Hepatocyte (in vitro differentiated cells): ENCODE results near the gene C1GALT1C1. TPM values are rescaled to one million over a fixed set of nuclear protein-coding genes. Genes with fewer than 3 reads are reported as not detected.

ENCODE experiments used
- DNase-seq: peaks from one replicate; pipeline ENCODE4 v3.0.0-alpha.2; 2016; ENCODE audit warnings: low spot score
- H2AFZ ChIP-seq: fragments of 200-600 bp; sonication (generic); 2 replicates; pipeline ENCODE4 v1.6.0; 2016; ENCODE audit warnings: antibody characterized with exemption, mild to moderate bottlenecking
- H3K27ac ChIP-seq: fragments of 200-600 bp; sonication (generic); 2 replicates; pipeline ENCODE4 v1.5.1; 2016; ENCODE audit warnings: mild to moderate bottlenecking
- H3K27me3 ChIP-seq: fragments of 200-600 bp; sonication (generic); 2 replicates; pipeline ENCODE4 v1.6.1; 2016
- H3K36me3 ChIP-seq: fragments of 200-600 bp; sonication (generic); replicated peaks from 2 replicates; pipeline ENCODE4 v1.5.1; 2016; ENCODE audit warnings: low read depth; ENCODE audit not compliant: insufficient read depth
- H3K4me1 ChIP-seq: fragments of 200-600 bp; sonication (generic); 2 replicates; pipeline ENCODE4 v1.5.1; 2016; ENCODE audit warnings: mild to moderate bottlenecking, moderate library complexity; ENCODE audit not compliant: insufficient read depth
- H3K4me2 ChIP-seq: fragments of 200-600 bp; sonication (generic); 2 replicates; pipeline ENCODE4 v1.6.0; 2016
- H3K4me3 ChIP-seq: fragments of 200-600 bp; sonication (generic); 2 replicates; pipeline ENCODE4 v1.5.1; 2016; ENCODE audit warnings: mild to moderate bottlenecking
- H3K79me2 ChIP-seq: fragments of 200-600 bp; sonication (generic); 2 replicates; pipeline ENCODE4 v1.6.0; 2017; ENCODE audit warnings: mild to moderate bottlenecking
- H3K9me2 ChIP-seq: fragments of 200-600 bp; sonication (generic); replicated peaks from 2 replicates; pipeline ENCODE4 v1.6.0; 2017; ENCODE audit warnings: mild to moderate bottlenecking; ENCODE audit not compliant: insufficient read depth
- H3K9me3 ChIP-seq: fragments of 200-600 bp; sonication (generic); 2 replicates; pipeline ENCODE4 v1.5.1; 2016; ENCODE audit warnings: low read depth, mild to moderate bottlenecking
- H4K20me1 ChIP-seq: fragments of 200-600 bp; sonication (generic); 2 replicates; pipeline ENCODE4 v1.6.0; 2016; ENCODE audit warnings: mild to moderate bottlenecking; ENCODE audit not compliant: insufficient read depth, poor library complexity, severe bottlenecking
- EZH2 ChIP-seq: fragments of 200-600 bp; sonication (generic); IDR thresholded peaks from 2 replicates; pipeline ENCODE4 v1.6.1; 2016; ENCODE audit warnings: antibody characterized with exemption, mild to moderate bottlenecking, borderline replicate concordance
- EZH2phosphoT487 ChIP-seq: fragments of 200-600 bp; sonication (generic); IDR thresholded peaks from one replicate; pipeline ENCODE4 v1.6.1; 2018; ENCODE audit warnings: antibody characterized with exemption, mild to moderate bottlenecking, low read depth, moderate library complexity; ENCODE audit not compliant: unreplicated experiment, severe bottlenecking
- WGBS: methylation state at CpG from one replicate; pipeline ENCODE4 v1.1.6; 2016; ENCODE audit warnings: low lambda C conversion rate; ENCODE audit errors: missing lambda C conversion rate; 5-methylcytosine and 5-hydroxymethylcytosine counted together
- polyA plus RNA-seq: library from polyadenylated mRNA; unstranded; fragments of >200 nt; fragmentation: Nextera tagmentation; extraction: Ambion mirVana; gene quantifications from 2 replicates; pipeline ENCODE4 v1.2.1, GENCODE V29; 2016
- total RNA-seq: library from RNA; depleted of rRNA; stranded (reverse); fragments of >200 nt; gene quantifications from 2 replicates; pipeline ENCODE4 v1.2.3, GENCODE V29; 2014
- TF ChIP-seq, protein P1 (sequence below): fragments of 200-600 bp; sonication (generic); IDR thresholded peaks from 2 replicates; pipeline ENCODE4 v1.5.1; 2016; ENCODE audit warnings: antibody characterized with exemption, mild to moderate bottlenecking; ENCODE audit not compliant: poor library complexity

Gene C1GALT1C1
- total and polyA plus RNA-seq, 2 experiments from 2014 or later, result 34.0 to 50.9 TPM

DNA sequence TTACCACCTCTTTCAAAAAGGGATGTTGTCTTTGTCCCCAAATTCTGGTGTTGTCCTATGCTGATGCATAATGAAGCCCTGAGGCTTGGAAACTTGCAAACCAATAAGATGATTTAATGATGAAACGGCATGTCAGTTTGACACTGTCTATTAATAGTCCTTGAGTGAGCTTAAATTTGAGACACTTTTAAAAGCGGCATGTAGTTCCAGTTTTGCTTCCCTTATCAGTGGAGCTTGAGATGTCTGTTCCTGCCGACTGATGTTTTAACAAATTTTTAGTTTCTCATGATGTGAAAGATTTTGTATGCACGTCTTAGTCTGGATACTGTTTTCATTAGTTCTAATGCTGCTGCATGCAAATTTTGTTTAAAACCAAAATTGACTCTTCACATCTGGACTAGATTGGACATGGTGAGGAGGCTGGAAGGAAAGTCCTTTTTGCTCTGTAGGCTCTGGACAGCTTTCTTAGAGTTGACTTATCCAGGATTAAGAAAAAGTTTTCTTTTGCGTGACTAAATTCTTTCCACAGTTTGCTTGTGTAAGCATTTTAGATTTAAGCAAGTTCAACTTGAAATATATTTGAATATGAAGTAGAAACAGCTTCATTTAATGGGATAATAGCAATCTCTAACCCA, 11.7 kb downstream of the C1GALT1C1 start:
- H3K4me2 ChIP-seq, result no peak overlapping the region
- 82% methylated on average over 5 of the region's 5 CpGs for WGBS
- no peak for TF ChIP-seq EZH2phosphoT487
- TF ChIP-seq EZH2, result no peak
- TF ChIP-seq, protein P1, sequence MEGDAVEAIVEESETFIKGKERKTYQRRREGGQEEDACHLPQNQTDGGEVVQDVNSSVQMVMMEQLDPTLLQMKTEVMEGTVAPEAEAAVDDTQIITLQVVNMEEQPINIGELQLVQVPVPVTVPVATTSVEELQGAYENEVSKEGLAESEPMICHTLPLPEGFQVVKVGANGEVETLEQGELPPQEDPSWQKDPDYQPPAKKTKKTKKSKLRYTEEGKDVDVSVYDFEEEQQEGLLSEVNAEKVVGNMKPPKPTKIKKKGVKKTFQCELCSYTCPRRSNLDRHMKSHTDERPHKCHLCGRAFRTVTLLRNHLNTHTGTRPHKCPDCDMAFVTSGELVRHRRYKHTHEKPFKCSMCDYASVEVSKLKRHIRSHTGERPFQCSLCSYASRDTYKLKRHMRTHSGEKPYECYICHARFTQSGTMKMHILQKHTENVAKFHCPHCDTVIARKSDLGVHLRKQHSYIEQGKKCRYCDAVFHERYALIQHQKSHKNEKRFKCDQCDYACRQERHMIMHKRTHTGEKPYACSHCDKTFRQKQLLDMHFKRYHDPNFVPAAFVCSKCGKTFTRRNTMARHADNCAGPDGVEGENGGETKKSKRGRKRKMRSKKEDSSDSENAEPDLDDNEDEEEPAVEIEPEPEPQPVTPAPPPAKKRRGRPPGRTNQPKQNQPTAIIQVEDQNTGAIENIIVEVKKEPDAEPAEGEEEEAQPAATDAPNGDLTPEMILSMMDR, result no peak

DNA sequence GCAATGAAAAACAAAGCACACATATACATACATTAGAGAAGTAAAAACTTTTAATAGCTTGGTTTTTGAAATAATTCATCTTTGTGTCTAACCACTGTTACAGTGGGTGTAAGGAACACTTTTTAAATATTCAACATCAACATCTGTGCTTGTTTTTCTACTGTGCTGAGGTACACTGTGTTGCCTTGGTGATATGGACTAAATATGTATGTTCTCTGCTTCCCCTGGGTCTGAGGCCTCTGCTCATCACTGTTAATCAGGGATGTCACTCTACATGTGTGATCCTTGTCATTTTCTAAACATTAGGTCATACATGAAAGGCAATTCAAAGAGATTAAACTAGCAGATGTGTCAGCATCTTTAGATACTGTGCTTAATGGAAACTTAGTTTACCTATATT, 15.0 kb downstream of the C1GALT1C1 start:
- Histone ChIP-seq H3K27me3 (no peaks in the 10 kb centered on the region), H3K36me3 (no peaks in the 10 kb centered on the region), H3K79me2 (no peaks in the 10 kb centered on the region), H3K4me1 (no peaks in the 10 kb centered on the region), H3K4me2 (no peak overlapping the region), H3K4me3 (no peak overlapping the region), H3K27ac (no peak overlapping the region), H3K9me3 (no peaks in the 10 kb centered on the region), H4K20me1 (no peaks in the 10 kb centered on the region), H3K9me2 (no peaks in the 10 kb centered on the region), H2AFZ (no peak overlapping the region)
- DNase-seq, result no peak
- TF ChIP-seq, protein P1, result no peak
- TF ChIP-seq EZH2, result no peak
- no peak for TF ChIP-seq EZH2phosphoT487

More for the DNA sequence above, 11.7 kb downstream of the C1GALT1C1 start:
- H4K20me1 ChIP-seq, result no peaks in the 10 kb centered on the region
- no peaks in the 10 kb centered on the region for H3K27me3 ChIP-seq
- H3K4me3 ChIP-seq, result no peak overlapping the region
- no peak overlapping the region for H3K27ac ChIP-seq
- H2AFZ ChIP-seq, result no peak overlapping the region
- H3K9me3 ChIP-seq, result no peaks in the 10 kb centered on the region
- no peaks in the 10 kb centered on the region for H3K9me2 ChIP-seq
- H3K36me3 ChIP-seq, result no peaks in the 10 kb centered on the region
- no peak for DNase-seq
- no peaks in the 10 kb centered on the region for H3K79me2 ChIP-seq
- no peaks in the 10 kb centered on the region for H3K4me1 ChIP-seq

DNA sequence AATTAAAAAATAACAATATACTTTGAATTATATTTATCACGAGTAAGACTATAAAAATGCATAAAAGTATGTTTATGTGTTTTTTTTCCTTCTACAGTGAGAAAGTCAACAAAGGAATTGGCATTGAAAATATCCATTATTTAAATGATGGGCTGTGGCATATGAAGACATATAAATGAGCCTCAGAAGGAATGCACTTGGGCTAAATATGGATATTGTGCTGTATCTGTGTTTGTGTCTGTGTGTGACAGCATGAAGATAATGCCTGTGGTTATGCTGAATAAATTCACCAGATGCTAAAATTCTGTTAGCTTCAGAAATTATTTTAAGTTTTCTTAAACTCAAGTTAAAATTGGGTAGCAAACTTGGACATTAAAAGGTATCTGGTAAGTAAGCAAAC, 17.8 kb downstream of the C1GALT1C1 start:
- H3K27ac ChIP-seq, result no peak overlapping the region
- H3K36me3 ChIP-seq, result no peaks in the 10 kb centered on the region
- no peak overlapping the region for H3K4me2 ChIP-seq
- H3K9me2 ChIP-seq, result no peaks in the 10 kb centered on the region
- H3K79me2 ChIP-seq, result no peaks in the 10 kb centered on the region
- no peaks in the 10 kb centered on the region for H3K4me1 ChIP-seq
- no peak for DNase-seq
- TF ChIP-seq, protein P1, result no peak
- TF ChIP-seq EZH2, result no peak
- no peak for TF ChIP-seq EZH2phosphoT487
- H4K20me1 ChIP-seq, result no peaks in the 10 kb centered on the region
- 76% methylated on average over 1 of the region's 1 CpG for WGBS
- H3K27me3 ChIP-seq, result no peaks in the 10 kb centered on the region
- no peak overlapping the region for H3K4me3 ChIP-seq
- no peak overlapping the region for H2AFZ ChIP-seq
- H3K9me3 ChIP-seq, result no peaks in the 10 kb centered on the region

DNA sequence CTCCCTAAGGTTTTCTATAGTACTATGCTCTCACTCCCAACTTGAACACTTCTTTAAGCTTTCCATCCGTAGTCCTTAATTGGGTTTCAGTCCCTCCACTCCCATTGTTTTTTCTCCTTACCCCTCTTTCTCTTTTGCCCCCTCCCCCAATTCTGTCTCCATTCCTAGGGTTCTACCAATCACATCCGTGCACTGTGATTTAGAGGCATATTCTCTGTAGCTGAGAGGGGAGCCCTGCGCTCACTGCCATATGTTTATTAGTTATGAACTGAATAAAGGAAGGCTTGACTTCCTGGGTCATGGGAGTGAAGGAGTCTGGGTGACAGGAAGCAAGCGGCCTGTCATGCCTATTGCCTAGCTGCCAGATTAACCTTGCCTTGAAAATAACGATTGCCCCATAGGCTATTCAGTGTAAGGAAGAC, 25.5 kb downstream of the C1GALT1C1 start:
- 32% methylated on average over 5 of the region's 5 CpGs for WGBS
- TF ChIP-seq EZH2phosphoT487 (no peak), EZH2 (no peak)
- TF ChIP-seq, protein P1, result no peak
- no peaks in the 10 kb centered on the region for H4K20me1 ChIP-seq
- H3K36me3 ChIP-seq, result no peaks in the 10 kb centered on the region
- peak overlapping the region; percentile 27 for H2AFZ ChIP-seq
- no peaks in the 10 kb centered on the region for H3K27me3 ChIP-seq
- peak overlapping the region; percentile 47 for H3K4me3 ChIP-seq
- H3K4me2 ChIP-seq, result peak overlapping the region; percentile 76
- DNase-seq, result peak; percentile 41
- peaks cover 18% of the 10 kb centered on the region for H3K79me2 ChIP-seq
- no peaks in the 10 kb centered on the region for H3K9me2 ChIP-seq
- H3K27ac ChIP-seq, result peak overlapping the region; percentile 97
- no peaks in the 10 kb centered on the region for H3K4me1 ChIP-seq
- H3K9me3 ChIP-seq, result no peaks in the 10 kb centered on the region
